Activated T-cell treated with anti-CD3 and anti-CD28 coated beads, Interleukin-2, amount 50 U/mL, for 72 hours (primary cell): ENCODE measurements around the gene CAMSAP1. TPM values are rescaled to one million over a fixed set of nuclear protein-coding genes. Genes with fewer than 3 reads are reported as not detected.
"Not testable (repeated sequence)": the region's sequence is repeated elsewhere in the genome, so short reads cannot be mapped to it uniquely, and the experiment has no call there.

Experiments
- ATAC-seq, 2 donors: fragments of 150-1000 bp; cut with Tn5 transposase; replicated peaks in 1 of 2; 2 replicates each; pipeline ENCODE4 v1.10.0; 2021; ENCODE audit warnings: moderate library complexity in 2 of 2, mild to moderate bottlenecking in 1 of 2
- DNase-seq, 2 donors: peaks; one replicate each; pipeline ENCODE4 v3.0.0; 2021 to 2022; ENCODE audit warnings: mixed read lengths in 1 of 2
- H3K27ac Mint-ChIP-seq: one replicate; pipeline ENCODE4 v1.8.0; 2022; ENCODE audit warnings: mild to moderate bottlenecking, moderate library complexity, mixed read lengths
- H3K27me3 Mint-ChIP-seq: one replicate; pipeline ENCODE4 v1.8.0; 2022; ENCODE audit warnings: low read depth, mixed read lengths
- H3K36me3 Mint-ChIP-seq, 2 donors: one replicate each; pipeline ENCODE4 v1.8.0; 2022; ENCODE audit warnings: mixed read lengths in 2 of 2, mild to moderate bottlenecking in 1 of 2; ENCODE audit not compliant: insufficient read depth in 2 of 2
- H3K4me1 Mint-ChIP-seq: one replicate; pipeline ENCODE4 v1.8.0; 2022; ENCODE audit warnings: low read depth, mixed read lengths
- H3K4me3 Mint-ChIP-seq, 2 donors: one replicate each; pipeline ENCODE4 v1.8.0; 2022; ENCODE audit warnings: mild to moderate bottlenecking in 2 of 2, mixed read lengths in 2 of 2, moderate library complexity in 2 of 2
- H3K9me3 Mint-ChIP-seq, 2 donors: one replicate each; pipeline ENCODE4 v1.8.0; 2022; ENCODE audit warnings: mixed read lengths in 2 of 2
- total RNA-seq, 2 donors: library from RNA; stranded (reverse); gene quantifications; one replicate each; pipeline ENCODE4 v1.2.3, GENCODE V29; 2022

Gene CAMSAP1
- total RNA-seq, 2 donors from 2014 or later = 42.2 to 53.4 TPM

DNA sequence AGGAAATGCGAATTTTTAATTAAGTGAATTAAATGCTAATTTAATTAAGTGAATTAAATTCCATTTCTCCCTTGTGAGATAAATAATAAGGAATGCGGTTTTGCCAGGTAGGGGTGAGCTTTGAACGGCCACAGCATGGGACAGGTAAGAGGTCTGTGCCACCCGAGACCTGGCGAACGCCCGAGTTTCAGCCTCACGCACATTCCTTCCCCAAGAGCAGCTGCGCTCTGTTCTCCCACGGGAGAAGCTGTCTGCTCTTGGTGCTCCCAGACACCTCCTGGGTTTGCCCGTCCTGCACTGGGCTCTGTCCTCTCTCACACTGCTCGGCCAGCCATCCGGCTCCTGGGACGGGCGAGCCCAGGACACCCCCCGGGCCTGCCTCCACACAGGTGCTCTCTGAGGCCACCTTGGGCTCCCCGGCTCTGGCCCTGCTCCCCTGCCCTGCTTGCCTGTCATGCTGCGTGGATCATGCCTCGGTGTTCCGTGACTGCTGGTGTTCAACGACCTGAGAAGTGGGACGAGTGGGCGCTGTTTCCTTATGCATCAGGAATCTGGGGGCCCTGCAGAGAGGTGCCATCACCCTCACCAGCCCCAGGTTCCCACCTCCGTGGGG is 13.7 kb upstream of the CAMSAP1 start:
- Mint-ChIP-seq H3K9me3 (peaks cover 13 to 15% of the 10 kb centered on the region in 2 donors), H3K4me1 (peaks cover 21% of the 10 kb centered on the region), H3K27me3 (no peaks in the 10 kb centered on the region), H3K4me3 (no peak overlapping the region), H3K36me3 (peaks cover 18 to 28% of the 10 kb centered on the region in 2 donors), H3K27ac (no peak overlapping the region)
- DNase-seq (no peak), ATAC-seq (no peak)

DNA sequence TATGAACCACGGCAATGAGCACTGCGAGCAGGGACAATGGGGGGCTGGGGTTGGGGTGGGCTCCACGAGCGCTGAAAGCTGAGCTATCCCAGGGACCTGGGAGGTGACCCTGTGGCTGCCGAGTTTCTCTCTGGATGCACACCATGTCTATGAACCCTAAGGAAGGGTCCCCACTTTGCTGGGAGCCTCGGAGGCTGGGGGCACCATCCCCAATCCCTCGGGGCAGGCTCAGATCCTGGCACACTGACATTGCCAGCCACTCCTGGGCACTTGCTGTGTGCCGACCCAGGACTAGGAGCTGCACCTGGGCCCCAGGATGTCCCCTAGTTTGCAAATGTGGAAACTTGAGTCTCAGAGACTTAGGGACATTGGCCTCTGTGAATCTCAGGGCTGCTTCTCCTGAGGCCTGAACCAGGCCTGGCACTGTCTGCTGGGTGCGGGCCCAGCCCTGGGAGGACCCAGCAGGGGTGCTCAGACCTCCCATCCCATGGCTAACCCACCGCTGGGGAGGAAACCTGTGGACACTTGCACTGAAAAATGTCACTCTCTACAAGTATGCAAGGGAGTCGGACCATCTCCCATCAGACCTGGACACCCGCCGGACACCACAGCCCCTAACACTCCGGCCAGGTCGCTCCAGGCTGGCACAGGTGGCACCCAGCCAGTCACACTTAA is 13.0 kb upstream of the CAMSAP1 start:
- no peak overlapping the region for H3K4me3 Mint-ChIP-seq
- no peaks in the 10 kb centered on the region for H3K27me3 Mint-ChIP-seq
- H3K27ac Mint-ChIP-seq = no peak overlapping the region
- DNase-seq = no peak
- H3K9me3 Mint-ChIP-seq = peaks cover 13 to 15% of the 10 kb centered on the region in 2 donors
- ATAC-seq = no peak
- peaks cover 22 to 33% of the 10 kb centered on the region in 2 donors for H3K36me3 Mint-ChIP-seq
- peaks cover 14% of the 10 kb centered on the region for H3K4me1 Mint-ChIP-seq

DNA sequence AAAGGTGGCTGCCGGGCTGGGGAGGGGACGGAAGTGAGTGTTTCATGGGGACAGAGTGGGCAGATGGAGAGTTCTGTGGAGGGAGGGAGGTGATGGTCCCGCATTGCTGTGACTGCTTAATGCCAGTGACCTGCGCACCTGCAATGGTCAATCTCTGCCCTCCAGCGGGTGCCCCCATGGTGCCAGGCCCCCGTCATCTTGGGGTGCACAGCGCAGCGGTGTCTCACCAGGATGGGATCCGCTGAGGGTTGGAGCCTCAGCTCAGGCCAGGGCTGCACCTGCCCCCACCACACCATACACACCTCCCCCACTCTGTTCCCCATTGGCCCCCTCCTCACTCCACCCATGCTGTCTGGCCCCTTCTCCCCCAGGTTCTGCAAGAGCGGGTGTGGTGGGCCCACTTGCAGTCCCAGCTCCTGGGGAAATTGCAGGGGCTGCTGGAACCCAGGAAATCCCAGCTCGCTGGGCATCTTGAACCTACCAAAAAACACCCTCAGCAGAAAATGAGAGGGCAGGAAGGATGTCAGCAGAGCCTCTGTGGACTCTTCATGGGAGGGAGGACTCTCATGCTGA is 12.1 kb upstream of the CAMSAP1 start:
- H3K36me3 Mint-ChIP-seq = peaks cover 30 to 42% of the 10 kb centered on the region in 2 donors
- H3K27ac Mint-ChIP-seq = no peak overlapping the region
- H3K4me1 Mint-ChIP-seq = peaks cover 4% of the 10 kb centered on the region
- no peak overlapping the region for H3K4me3 Mint-ChIP-seq
- DNase-seq = no peak
- no peaks in the 10 kb centered on the region for H3K27me3 Mint-ChIP-seq
- ATAC-seq = no peak
- H3K9me3 Mint-ChIP-seq = peaks cover 19 to 22% of the 10 kb centered on the region in 2 donors

DNA sequence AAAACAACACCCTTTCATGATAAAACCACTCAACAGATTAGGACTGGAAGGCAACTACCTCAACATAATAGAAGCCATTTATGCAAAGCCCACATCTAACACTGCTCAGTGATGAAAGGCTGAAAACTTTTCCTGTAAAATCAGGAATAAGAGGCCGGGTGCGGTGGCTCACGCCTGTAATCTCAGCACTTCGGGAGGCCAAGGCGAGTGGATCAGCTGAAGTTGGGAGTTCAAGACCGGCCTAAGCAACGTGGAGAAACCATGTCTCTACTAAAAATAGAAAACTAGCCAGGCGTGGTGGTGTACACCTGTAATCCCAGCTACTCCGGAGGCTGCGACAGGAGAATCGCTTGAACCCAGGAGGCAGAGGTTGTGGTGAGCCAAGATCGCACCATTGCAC is 8.9 kb upstream of the CAMSAP1 start:
- Mint-ChIP-seq H3K36me3 (peaks cover 41 to 60% of the 10 kb centered on the region in 2 donors), H3K4me1 (peaks cover 13% of the 10 kb centered on the region), H3K9me3 (peaks cover 25 to 29% of the 10 kb centered on the region in 2 donors)
- H3K4me3 Mint-ChIP-seq, DNase-seq, ATAC-seq, H3K27ac Mint-ChIP-seq, H3K27me3 Mint-ChIP-seq: not testable (repeated sequence)

DNA sequence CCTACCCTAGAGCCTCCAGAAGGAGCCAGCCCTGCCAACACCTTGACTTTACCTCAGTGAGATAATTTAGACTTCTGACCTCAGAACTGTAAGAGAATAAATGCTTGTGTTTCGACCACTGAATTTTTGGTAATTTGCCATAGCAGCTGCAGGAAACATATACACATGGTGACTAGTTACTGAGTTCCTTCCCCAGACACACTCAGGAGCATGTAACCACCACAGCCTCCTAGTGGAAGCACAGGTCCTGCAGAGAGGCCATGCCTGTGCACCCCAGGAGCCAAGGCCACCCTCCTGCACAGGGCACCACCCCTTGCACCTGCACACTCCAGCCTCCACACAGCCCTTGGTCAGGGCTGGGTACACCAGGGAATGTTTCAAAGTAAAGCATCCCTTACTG is 7.6 kb upstream of the CAMSAP1 start:
- peaks cover 26% of the 10 kb centered on the region for H3K4me1 Mint-ChIP-seq
- ATAC-seq = no peak
- no peaks in the 10 kb centered on the region for H3K27me3 Mint-ChIP-seq

DNA sequence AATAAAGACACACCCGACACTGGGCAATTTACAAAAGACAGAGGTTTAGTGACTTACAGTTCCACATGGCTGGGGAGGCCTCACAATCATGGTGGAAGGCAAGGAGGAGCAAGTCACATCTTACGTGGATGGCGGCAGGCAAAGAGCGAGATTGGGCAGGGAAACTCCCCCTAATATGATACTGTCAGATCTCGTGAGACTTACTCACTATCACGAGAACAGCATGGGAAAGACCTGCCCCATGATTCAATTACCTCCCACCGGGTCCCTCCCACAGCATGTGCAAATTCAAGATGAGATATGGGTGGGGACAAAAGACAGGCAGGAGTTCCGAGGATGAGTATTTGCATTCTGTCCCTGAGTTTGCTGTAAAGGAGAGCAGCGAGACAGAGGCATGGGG is 3.9 kb upstream of the CAMSAP1 start:
- H3K27me3 Mint-ChIP-seq, ATAC-seq, H3K4me3 Mint-ChIP-seq, DNase-seq, H3K27ac Mint-ChIP-seq: not testable (repeated sequence)
- peaks cover 12 to 14% of the 10 kb centered on the region in 2 donors for H3K9me3 Mint-ChIP-seq
- H3K36me3 Mint-ChIP-seq = peaks cover 39 to 60% of the 10 kb centered on the region in 2 donors
- peaks cover 46% of the 10 kb centered on the region for H3K4me1 Mint-ChIP-seq

More for the DNA sequence above, 7.6 kb upstream of the CAMSAP1 start:
- no peak overlapping the region for H3K4me3 Mint-ChIP-seq
- H3K36me3 Mint-ChIP-seq = peaks cover 48 to 73% of the 10 kb centered on the region in 2 donors
- peaks cover 25 to 29% of the 10 kb centered on the region in 2 donors for H3K9me3 Mint-ChIP-seq
- no peak for DNase-seq
- H3K27ac Mint-ChIP-seq = no peak overlapping the region

DNA sequence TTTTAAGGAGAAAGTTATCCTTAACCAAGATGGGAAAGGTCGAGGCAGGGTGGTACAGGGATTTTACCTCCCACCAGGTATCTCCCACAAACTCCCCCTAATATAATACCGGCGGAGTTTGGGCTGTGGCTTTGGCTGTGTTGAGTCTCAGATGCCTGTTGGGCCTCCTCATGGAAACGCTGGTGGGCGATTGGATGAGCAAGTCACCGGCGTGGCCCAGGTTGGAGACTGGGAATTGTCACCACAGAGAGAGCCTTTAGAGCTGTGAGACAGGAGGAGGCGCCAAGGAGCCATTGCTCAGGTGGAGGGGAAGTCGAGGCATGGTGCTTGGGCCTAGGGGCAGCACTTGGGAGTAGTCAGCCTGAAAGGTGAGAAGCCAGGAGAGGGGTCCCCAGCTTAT is 3.4 kb upstream of the CAMSAP1 start:
- Mint-ChIP-seq H3K9me3 (peaks cover 12 to 14% of the 10 kb centered on the region in 2 donors), H3K27me3 (no peaks in the 10 kb centered on the region), H3K4me1 (peaks cover 50% of the 10 kb centered on the region), H3K27ac (peak overlapping the region; percentile 22), H3K36me3 (peaks cover 35 to 55% of the 10 kb centered on the region in 2 donors), H3K4me3 (no peak overlapping the region)
- DNase-seq = no peak
- no peak for ATAC-seq

DNA sequence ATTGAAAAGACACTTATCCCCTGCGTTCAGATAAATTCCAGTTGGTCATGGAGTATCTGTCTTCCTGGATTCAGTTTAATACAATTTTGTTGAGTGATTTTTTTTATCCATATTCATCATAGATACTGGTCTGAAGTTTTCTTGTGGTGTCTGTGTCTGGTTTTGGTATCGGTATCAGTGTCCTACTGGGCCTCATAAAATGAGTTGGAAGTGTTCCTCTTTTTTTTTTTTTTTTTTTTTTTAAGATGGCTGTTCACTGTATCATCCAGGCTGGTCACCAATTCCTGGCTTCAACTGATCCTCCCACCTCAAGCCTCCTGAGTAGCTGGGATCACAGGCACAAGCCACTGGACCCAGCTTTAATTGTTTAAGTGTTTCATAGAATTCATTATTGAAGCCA is 2.9 kb upstream of the CAMSAP1 start:
- DNase-seq (no peak), ATAC-seq (no peak)
- peaks cover 12 to 14% of the 10 kb centered on the region in 2 donors for H3K9me3 Mint-ChIP-seq
- H3K27me3 Mint-ChIP-seq = no peaks in the 10 kb centered on the region
- peak overlapping the region in 1 of 2 donors; percentile 91 for H3K4me3 Mint-ChIP-seq
- H3K4me1 Mint-ChIP-seq = peaks cover 56% of the 10 kb centered on the region
- peaks cover 31 to 49% of the 10 kb centered on the region in 2 donors for H3K36me3 Mint-ChIP-seq
- peak overlapping the region; percentile 22 for H3K27ac Mint-ChIP-seq

DNA sequence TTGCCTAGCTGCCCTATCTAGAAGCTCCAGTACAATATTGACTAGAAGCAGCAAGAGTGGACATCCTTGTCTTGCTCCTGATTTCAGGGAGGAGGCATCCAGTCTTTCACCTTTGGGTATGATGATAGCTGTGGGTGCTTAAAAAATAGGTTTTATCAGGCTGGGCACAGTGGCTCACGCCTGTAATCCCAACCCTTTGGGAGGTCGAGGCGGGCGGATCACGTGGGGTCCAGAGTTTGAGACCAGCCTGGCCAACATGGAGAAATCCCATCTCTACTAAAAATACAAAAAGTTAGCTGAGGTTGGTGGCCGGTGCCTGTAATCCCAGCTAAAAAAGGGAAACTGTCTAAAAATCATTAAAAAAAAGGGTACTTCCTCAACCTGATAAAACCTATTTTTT is 2.0 kb upstream of the CAMSAP1 start:
- H3K27me3 Mint-ChIP-seq = no peaks in the 10 kb centered on the region
- peaks cover 61% of the 10 kb centered on the region for H3K4me1 Mint-ChIP-seq
- no peak for DNase-seq
- peaks cover 5 to 7% of the 10 kb centered on the region in 2 donors for H3K9me3 Mint-ChIP-seq
- ATAC-seq = no peak
- peaks cover 26 to 41% of the 10 kb centered on the region in 2 donors for H3K36me3 Mint-ChIP-seq
- H3K27ac Mint-ChIP-seq = no peak overlapping the region
- peak overlapping the region; percentile 79 to 91 for H3K4me3 Mint-ChIP-seq

DNA sequence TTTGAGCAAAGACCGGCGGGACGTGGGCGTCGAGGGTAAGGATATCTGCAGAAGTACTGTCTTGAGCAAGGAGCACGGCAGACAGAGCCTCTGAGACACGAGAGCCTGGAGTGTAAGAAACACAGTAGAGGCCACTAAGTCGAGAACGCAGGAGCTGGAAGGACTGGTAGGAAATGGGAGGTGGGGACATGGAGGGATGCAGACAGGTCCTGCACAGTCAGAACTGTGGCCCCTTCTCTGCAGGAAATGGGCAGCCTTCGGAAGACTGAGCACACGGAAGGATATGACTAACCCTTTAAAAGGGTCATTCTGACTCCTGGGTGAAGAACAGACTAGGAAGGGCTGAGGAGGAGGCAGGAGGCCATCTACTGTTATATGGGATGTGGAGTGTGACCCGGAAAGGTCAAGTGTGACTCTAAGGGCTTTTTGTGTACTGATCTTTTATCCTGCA is 1.4 kb upstream of the CAMSAP1 start:
- Mint-ChIP-seq H3K4me3 (peak overlapping the region; percentile 79 to 91), H3K36me3 (peaks cover 23 to 38% of the 10 kb centered on the region in 2 donors), H3K9me3 (peaks cover 5 to 6% of the 10 kb centered on the region in 2 donors), H3K4me1 (peaks cover 64% of the 10 kb centered on the region), H3K27ac (peak overlapping the region; percentile 54), H3K27me3 (no peaks in the 10 kb centered on the region)
- ATAC-seq (peak in 1 of 2 donors; percentile 10), DNase-seq (no peak)

DNA sequence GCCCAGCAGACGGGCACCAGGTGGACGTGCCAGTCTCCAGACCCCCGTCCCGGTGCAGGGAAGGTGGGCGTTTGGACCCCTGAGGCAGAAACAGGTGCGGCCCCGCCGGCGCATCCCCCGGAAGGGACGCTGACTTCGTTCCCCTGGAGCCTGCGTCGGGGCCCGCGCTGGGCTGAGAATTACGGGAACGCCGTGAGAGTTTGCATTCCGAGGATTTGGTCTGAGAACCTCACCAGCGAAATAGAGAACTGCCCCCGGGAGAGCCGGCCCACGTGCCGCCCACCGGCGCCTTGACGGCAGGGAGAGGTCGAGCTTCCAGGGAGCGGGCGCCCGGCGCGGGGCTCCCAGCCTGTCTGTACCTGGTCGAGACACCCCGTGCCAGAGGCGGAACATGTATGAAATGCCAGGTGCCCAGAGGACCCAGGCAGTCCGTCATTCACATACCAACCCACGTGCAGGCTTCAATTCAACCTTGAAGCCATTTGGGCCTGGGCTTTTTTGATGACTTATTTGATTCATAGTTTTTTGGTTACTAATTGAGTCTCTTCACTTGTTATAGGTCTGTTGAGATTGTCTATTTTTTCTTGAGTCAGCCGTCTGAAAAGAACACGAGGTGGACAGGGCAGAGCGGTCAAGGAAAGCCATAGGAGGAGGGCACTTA is 877 bp upstream of the CAMSAP1 start:
- Mint-ChIP-seq H3K36me3 (peaks cover 20 to 35% of the 10 kb centered on the region in 2 donors), H3K27ac (peak overlapping the region; percentile 54), H3K27me3 (no peaks in the 10 kb centered on the region), H3K4me1 (peaks cover 67% of the 10 kb centered on the region), H3K9me3 (peaks cover 2 to 3% of the 10 kb centered on the region in 2 donors), H3K4me3 (peak overlapping the region; percentile 79 to 91)
- ATAC-seq = no peak
- DNase-seq = no peak

DNA sequence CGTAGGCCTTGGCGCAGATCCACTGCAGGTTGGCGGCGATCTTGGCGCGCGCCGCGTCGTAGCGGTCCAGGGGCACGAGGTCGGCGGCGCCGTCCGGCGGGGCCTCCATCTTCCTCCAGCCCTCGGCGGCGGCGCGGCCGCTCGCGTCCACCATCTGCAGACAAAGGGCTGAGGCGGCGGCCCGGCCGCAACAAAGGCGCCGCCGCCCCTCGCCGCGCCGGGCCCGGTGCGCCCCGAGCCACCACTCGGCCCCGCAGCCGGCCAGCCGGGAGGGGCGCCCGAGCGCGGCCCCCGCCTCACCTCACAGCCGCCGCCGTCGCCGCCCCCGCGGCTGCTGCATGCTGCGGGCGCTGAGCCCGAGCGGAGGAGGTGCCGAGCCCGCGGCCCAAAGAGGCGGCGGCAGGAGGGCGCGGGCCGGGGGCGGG is 328 bp downstream of the CAMSAP1 start:
- H3K27me3 Mint-ChIP-seq = no peaks in the 10 kb centered on the region
- peak; percentile 37 to 41 for ATAC-seq
- H3K27ac Mint-ChIP-seq = no peak overlapping the region
- H3K9me3 Mint-ChIP-seq = peaks cover 2 to 3% of the 10 kb centered on the region in 2 donors
- peaks cover 20 to 33% of the 10 kb centered on the region in 2 donors for H3K36me3 Mint-ChIP-seq
- peak in 1 of 2 donors; percentile 60 for DNase-seq
- H3K4me3 Mint-ChIP-seq = peak overlapping the region; percentile 40 to 41
- peaks cover 78% of the 10 kb centered on the region for H3K4me1 Mint-ChIP-seq
